SK-N-MC (cell line): ENCODE results near the gene TCF7L2.

Experiments
- EZH2 ChIP-seq: fragments of 200-600 bp; sonication (generic); IDR thresholded peaks from one replicate; pipeline ENCODE4 v1.6.1; 2017; ENCODE audit warnings: antibody characterized with exemption
- POLR2AphosphoS5 ChIP-seq: IDR thresholded peaks from 2 replicates; pipeline ENCODE4 v1.6.1; 2012; ENCODE audit warnings: mild to moderate bottlenecking, low read depth, low read length, borderline replicate concordance

DNA sequence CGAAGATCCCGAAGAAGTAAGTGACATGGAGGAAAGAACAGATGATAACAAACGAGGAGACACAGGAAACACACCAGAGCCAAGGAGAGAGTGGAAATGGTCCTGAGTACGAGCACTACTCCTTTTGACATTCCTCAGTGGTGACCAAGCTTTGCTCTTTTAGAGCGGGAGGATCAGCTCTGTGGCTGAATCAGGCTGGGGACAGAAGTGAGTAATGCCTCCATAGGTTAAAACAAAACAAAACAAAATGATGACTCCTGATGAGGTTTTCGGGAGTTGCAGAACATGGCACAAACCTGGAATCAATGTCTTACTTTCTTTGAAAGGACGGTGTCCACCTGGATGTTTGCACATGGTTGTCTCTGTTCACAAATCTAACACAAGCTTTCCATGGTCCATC is 30.3 kb upstream of the TCF7L2 start:
- TF ChIP-seq POLR2AphosphoS5 = no peak
- TF ChIP-seq EZH2 = no peak
